ENCODE data around the gene EIF2S2.

DNA sequence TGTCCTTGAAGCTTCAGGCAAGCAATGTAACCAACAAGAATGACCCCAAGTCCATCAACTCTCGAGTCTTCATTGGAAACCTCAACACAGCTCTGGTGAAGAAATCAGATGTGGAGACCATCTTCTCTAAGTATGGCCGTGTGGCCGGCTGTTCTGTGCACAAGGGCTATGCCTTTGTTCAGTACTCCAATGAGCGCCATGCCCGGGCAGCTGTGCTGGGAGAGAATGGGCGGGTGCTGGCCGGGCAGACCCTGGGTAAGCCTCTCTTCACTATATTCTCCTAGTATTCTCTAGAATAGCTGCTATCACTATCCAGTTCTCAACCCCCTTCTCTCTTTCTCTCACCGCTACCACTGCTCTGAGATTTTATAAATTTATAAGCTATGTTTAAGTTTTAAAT, 40.0 kb downstream of the EIF2S2 start:
- TF ChIP-seq, protein P1, sequence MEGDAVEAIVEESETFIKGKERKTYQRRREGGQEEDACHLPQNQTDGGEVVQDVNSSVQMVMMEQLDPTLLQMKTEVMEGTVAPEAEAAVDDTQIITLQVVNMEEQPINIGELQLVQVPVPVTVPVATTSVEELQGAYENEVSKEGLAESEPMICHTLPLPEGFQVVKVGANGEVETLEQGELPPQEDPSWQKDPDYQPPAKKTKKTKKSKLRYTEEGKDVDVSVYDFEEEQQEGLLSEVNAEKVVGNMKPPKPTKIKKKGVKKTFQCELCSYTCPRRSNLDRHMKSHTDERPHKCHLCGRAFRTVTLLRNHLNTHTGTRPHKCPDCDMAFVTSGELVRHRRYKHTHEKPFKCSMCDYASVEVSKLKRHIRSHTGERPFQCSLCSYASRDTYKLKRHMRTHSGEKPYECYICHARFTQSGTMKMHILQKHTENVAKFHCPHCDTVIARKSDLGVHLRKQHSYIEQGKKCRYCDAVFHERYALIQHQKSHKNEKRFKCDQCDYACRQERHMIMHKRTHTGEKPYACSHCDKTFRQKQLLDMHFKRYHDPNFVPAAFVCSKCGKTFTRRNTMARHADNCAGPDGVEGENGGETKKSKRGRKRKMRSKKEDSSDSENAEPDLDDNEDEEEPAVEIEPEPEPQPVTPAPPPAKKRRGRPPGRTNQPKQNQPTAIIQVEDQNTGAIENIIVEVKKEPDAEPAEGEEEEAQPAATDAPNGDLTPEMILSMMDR (conservative IDR thresholded peaks at IDR 0.05; ENCODE audit: low read depth, low read length), result no peak
- no peak for TF ChIP-seq EZH2 (IDR thresholded peaks at IDR 0.05; ENCODE audit: borderline replicate concordance, low read depth, low read length, poor library complexity, severe bottlenecking)
